Measurements from ENCODE around the gene TTK.

Gene TTK

DNA sequence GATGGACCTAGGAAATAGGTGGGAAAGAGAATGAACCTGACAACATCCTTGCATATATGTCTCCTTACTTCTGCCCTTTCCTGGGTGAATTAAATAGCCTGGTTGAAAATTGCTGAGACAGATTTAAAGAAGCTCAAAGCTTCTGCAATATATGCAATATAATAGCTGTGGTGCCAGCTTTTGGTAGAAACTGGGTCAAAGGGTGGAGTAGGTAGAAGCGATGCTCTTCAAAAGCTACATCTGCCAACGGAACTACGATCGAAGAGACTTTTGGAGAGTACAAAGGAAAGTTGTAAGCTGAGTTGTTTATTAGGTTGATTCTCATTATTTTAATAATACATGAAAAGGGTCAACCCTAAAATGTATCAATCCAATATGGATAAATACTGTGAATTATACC, 22.8 kb upstream of the TTK start:
- DNase-seq (ENCODE audit: low read depth): no peak
- TF ChIP-seq, protein P1, sequence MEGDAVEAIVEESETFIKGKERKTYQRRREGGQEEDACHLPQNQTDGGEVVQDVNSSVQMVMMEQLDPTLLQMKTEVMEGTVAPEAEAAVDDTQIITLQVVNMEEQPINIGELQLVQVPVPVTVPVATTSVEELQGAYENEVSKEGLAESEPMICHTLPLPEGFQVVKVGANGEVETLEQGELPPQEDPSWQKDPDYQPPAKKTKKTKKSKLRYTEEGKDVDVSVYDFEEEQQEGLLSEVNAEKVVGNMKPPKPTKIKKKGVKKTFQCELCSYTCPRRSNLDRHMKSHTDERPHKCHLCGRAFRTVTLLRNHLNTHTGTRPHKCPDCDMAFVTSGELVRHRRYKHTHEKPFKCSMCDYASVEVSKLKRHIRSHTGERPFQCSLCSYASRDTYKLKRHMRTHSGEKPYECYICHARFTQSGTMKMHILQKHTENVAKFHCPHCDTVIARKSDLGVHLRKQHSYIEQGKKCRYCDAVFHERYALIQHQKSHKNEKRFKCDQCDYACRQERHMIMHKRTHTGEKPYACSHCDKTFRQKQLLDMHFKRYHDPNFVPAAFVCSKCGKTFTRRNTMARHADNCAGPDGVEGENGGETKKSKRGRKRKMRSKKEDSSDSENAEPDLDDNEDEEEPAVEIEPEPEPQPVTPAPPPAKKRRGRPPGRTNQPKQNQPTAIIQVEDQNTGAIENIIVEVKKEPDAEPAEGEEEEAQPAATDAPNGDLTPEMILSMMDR (IDR thresholded peaks at IDR 0.05; ENCODE audit: control insufficient read depth, extremely low read depth, insufficient read depth): no peak
- H3K4me3 ChIP-seq (ENCODE audit: low read depth, low read length): no peak overlapping the region

DNA sequence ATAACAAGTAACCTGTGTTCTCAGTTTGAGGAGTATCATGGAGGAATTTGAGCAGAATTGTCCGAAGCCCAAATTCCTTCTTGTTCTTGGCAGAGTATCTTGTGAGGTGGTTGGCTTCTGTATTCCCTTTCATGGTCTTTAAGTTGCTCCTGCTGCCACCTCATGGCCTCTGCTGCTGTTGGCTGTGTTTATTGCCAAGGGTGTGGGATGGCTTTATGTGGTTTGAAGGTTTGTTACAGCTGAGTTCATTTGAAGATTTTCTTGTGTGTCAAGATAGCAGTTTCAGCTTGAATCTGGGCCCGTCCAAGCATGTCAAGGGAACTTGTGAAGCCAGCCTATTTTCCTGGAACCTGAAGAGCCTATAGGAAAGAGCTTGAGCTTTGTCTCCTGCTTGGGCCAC, 20.2 kb upstream of the TTK start:
- TF ChIP-seq, protein P1 (IDR thresholded peaks at IDR 0.05; ENCODE audit: control insufficient read depth, extremely low read depth, insufficient read depth): peak; percentile 38
- no peak overlapping the region for H3K4me3 ChIP-seq (ENCODE audit: low read depth, low read length)
- peak; percentile 15 for DNase-seq (ENCODE audit: low read depth)

DNA sequence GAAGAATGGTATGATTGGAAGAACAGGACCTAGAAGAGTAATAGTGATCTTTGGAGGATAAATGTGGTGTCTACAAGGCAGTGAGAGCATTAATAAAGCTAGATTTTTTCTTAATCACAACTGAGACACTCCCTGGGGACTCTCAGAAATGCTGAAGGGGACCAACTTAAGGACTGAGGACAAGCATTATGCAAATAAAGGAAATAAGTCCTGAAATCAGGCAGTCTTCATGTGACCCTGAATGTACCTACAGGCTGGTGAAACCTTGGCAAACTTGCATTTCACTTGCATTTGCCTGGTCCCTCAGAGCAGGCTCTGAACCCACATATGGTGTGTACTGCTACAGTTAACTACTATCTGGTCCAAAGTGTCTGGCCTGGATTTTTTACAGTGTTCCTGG, 19.3 kb upstream of the TTK start:
- DNase-seq (ENCODE audit: low read depth): no peak
- TF ChIP-seq, protein P1 (IDR thresholded peaks at IDR 0.05; ENCODE audit: control insufficient read depth, extremely low read depth, insufficient read depth): no peak
- H3K4me3 ChIP-seq (ENCODE audit: low read depth, low read length): no peak overlapping the region

DNA sequence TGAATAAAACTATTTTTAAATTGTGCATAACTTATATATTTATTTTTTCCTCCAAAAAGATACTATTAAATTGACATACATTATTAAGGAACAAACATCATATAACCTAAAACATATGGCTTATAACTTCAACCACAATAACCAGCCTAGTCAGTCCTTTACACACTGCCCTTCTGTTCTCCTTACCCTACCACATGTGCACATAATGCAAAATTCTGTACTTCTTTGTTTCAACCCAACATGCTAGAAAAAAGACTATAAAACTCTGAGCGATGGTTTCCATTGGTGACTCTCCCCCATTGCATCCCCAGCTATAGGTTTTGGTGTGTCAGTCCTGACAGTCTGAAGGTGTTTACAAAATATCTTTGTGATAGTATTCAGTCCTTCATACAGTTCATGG, 14.8 kb upstream of the TTK start:
- no peak for DNase-seq (ENCODE audit: low read depth)
- TF ChIP-seq, protein P1 (IDR thresholded peaks at IDR 0.05; ENCODE audit: control insufficient read depth, extremely low read depth, insufficient read depth): no peak
- no peak overlapping the region for H3K4me3 ChIP-seq (ENCODE audit: low read depth, low read length)

DNA sequence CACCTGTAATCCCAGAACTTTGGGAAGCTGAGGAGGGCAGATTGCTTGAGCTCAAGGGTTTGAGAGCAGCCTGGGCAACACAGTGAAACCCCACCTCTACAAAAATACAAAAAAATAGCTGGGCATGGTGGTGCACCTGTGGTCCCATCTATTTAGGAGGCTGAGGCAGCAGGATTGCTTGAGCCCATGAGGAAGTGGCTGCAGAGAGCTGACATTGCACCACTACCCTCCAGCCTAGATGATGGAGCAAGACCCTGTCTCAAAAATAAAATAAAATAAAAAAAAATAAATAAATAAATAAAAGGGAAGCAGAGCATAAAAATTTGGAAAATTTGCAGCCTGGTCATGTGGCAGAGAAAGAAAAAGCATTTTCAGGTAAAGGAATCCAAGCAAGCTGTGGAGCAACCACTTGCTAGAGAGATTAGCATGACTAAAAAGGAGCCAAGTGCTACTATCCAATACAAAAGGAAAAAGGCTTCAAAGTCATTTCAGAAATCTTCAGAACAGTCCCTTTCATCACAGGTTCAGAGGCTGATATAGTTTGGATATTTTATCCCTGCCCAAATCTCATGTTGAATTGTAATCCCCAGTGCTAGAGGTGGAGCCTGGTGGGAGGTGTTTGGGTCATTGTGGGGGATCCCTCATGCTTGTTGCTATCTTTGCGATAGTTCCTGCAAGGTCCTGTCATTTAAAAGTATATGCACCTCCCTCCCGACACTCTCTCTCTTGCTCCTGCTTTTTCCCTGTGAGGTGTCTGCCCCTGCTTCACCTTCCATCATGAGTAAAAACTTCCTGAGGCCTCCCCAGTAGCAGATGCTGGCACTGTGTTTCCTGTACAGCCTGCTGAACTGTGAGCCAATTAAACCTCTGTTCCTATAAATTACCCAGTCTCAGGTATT, 11.2 kb upstream of the TTK start:
- TF ChIP-seq, protein P1 (IDR thresholded peaks at IDR 0.05; ENCODE audit: control insufficient read depth, extremely low read depth, insufficient read depth): no peak
- DNase-seq (ENCODE audit: low read depth): no peak
- H3K4me3 ChIP-seq (ENCODE audit: low read depth, low read length): no peak overlapping the region

DNA sequence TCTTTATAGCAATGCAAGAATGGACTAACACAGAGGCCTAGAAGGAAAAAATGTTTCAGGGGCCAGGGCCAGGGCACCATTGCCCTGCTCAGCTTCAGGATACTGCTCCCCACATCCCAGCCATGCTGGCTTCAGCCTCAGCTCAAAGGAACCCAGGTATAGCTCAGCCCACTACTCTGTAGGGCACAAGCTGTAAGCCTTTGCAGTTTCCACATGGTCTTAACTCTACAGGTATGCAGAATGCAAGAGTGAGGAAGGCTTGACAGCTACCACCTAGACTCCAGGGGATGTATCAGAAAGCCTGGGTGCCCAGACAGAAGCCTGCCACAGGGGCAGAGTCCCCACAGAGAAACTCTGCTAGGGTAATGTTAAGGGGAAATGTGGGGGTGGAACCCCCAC, 10.5 kb upstream of the TTK start:
- H3K4me3 ChIP-seq (ENCODE audit: low read depth, low read length): no peak overlapping the region
- TF ChIP-seq, protein P1 (IDR thresholded peaks at IDR 0.05; ENCODE audit: control insufficient read depth, extremely low read depth, insufficient read depth): no peak
- DNase-seq (ENCODE audit: low read depth): no peak

DNA sequence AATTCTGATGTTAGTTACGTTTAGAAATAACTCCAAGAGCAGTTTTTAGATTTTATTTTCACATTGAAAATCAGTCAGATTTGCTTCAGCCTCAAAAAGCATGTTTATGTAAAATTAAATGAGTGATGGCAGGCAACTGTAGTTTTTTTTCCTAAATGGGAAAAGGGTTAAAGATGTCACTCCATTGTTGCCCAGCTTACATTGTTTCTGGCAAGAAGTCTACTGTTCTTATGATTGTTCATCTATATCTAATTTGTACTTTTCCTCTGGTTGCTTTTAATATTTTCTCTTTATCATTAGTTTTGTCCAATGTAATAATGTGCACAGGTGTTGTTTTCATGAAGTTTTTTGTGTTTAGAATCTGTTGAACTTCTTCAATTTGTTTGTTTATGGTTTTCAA, 6.7 kb upstream of the TTK start:
- DNase-seq (ENCODE audit: low read depth): no peak
- H3K4me3 ChIP-seq (ENCODE audit: low read depth, low read length): no peak overlapping the region
- TF ChIP-seq, protein P1 (IDR thresholded peaks at IDR 0.05; ENCODE audit: control insufficient read depth, extremely low read depth, insufficient read depth): no peak

Data from LNCaP clone FGC (cell line).